Measurements from ENCODE around the gene SLIT1.

- TF ChIP-seq ESRRG (CRISPR knock-in tag; IDR thresholded peaks at IDR 0.05): no peak
- TF ChIP-seq TOX (CRISPR knock-in tag; IDR thresholded peaks at IDR 0.05; ENCODE audit: borderline replicate concordance): no peak
- TF ChIP-seq ARNTL (CRISPR knock-in tag; IDR thresholded peaks at IDR 0.05; ENCODE audit: borderline replicate concordance, low read depth): no peak
- TF ChIP-seq GLIS3 (CRISPR knock-in tag; IDR thresholded peaks at IDR 0.05): no peak
- TF ChIP-seq ZC3H10 (CRISPR knock-in tag; IDR thresholded peaks at IDR 0.05): no peak
- TF ChIP-seq RARB (CRISPR knock-in tag; IDR thresholded peaks at IDR 0.05): no peak
- no peak for TF ChIP-seq ISL1 (CRISPR knock-in tag; IDR thresholded peaks at IDR 0.05)
- no peak for TF ChIP-seq CREB5 (CRISPR knock-in tag; IDR thresholded peaks at IDR 0.05; ENCODE audit: low read depth)
- TF ChIP-seq ZFP3 (CRISPR knock-in tag; IDR thresholded peaks at IDR 0.05): no peak
Observed at GRCh38 chr10:97007417-97007816, 178.3 kb downstream of the SLIT1 start.
